Gastroesophageal sphincter (tissue), 4 donors: ENCODE results near the gene UBE2S. TPM values are rescaled to one million over a fixed set of nuclear protein-coding genes. Genes with fewer than 3 reads are reported as not detected.
"Not testable (repeated sequence)": the region's sequence is repeated elsewhere in the genome, so short reads cannot be mapped to it uniquely, and the experiment has no call there.

Source experiments
- ATAC-seq: fragments of 150-250 bp; one replicate; pipeline ENCODE4 v1.9.1; 2016; ENCODE audit warnings: mild to moderate bottlenecking, moderate library complexity
- H3K27ac ChIP-seq, 4 donors: fragments of 200-600 bp; sonication (generic) in 3 of 4; 1 replicate in 3 of 4; 2 replicates in 1 of 4; pipeline ENCODE4 v1.5.1; 2016 to 2019
- H3K27me3 ChIP-seq: fragments of 200-600 bp; sonication (generic); one replicate; pipeline ENCODE4 v1.5.1; 2019
- H3K36me3 ChIP-seq, 2 donors: fragments of 200-600 bp; sonication (generic); one replicate each; pipeline ENCODE4 v1.5.1; 2019; ENCODE audit warnings: control low read depth in 1 of 2
- H3K4me1 ChIP-seq, 3 donors: fragments of 200-600 bp; sonication (generic); 1 replicate in 2 of 3; 2 replicates in 1 of 3; pipeline ENCODE4 v1.5.1; 2016 to 2019; ENCODE audit warnings: control low read depth in 2 of 3
- H3K4me3 ChIP-seq, 2 donors: fragments of 200-600 bp; sonication (generic); one replicate each; pipeline ENCODE4 v1.5.1; 2019; ENCODE audit warnings: mild to moderate bottlenecking in 1 of 2, moderate library complexity in 1 of 2
- H3K9me3 ChIP-seq, 3 donors: fragments of 200-600 bp; sonication (generic); one replicate each; pipeline ENCODE4 v1.5.1; 2017 to 2019; ENCODE audit warnings: control low read depth in 2 of 3
- CTCF ChIP-seq, 4 experiments: fragments of 200-600 bp in 2 of 4; fragments of 450-650 bp in 2 of 4; sonication (generic) in 1 of 4; IDR thresholded peaks; one replicate each; pipeline ENCODE4 v1.5.1; 2017 to 2019; ENCODE audit warnings: antibody characterized with exemption in 4 of 4, mild to moderate bottlenecking in 2 of 4, moderate library complexity in 2 of 4
- EP300 ChIP-seq: sonication (generic); formaldehyde crosslinking; IDR thresholded peaks from one replicate; pipeline ENCODE4 v1.6.1; 2017; ENCODE audit warnings: antibody characterized with exemption, mild to moderate bottlenecking
- POLR2A ChIP-seq, 2 donors: fragments of 450-650 bp; IDR thresholded peaks; one replicate each; pipeline ENCODE4 v1.6.1; 2017; ENCODE audit warnings: antibody characterized with exemption in 2 of 2, mild to moderate bottlenecking in 2 of 2, moderate library complexity in 1 of 2
- POLR2AphosphoS5 ChIP-seq: sonication (generic); formaldehyde crosslinking; IDR thresholded peaks from one replicate; pipeline ENCODE4 v1.6.1; 2017; ENCODE audit warnings: antibody characterized with exemption
- WGBS, 2 donors: methylation state at CpG; one replicate each; pipeline ENCODE4 v1.1.5; 2018; ENCODE audit warnings: low coverage in 1 of 2; 5-methylcytosine and 5-hydroxymethylcytosine counted together
- total RNA-seq, 4 donors: library from RNA; depleted of rRNA; stranded (reverse); fragments of >200 nt; gene quantifications; one replicate each; pipeline ENCODE4 v1.1.0, GENCODE V29; 2016

The UBE2S gene
- 10 to 100 TPM; 12.6 to 17.7 (median 15.4) TPM for total RNA-seq

GRCh38 chr19:55407550-55407799 is at the start of gene UBE2S:
Gene UBE2S (minus strand): TSS chr19:55407788. CDS start chr19:55407589, 199 bp downstream.
- 0% methylated on average over 1 of the region's 36 CpGs; no CpG with 5 or more reads in 1 of the 2 donors for WGBS, 2 donors
- peak in 1 of 4 experiments; percentile 22 for TF ChIP-seq CTCF (IDR thresholded peaks at IDR 0.05)
- peak; percentile 97 to 98 for TF ChIP-seq POLR2A (IDR thresholded peaks at IDR 0.05)
- TF ChIP-seq POLR2AphosphoS5: peak; percentile 96

GRCh38 chr19:55456347-55456746 is 48.8 kb upstream of the UBE2S start:
- H3K27me3 ChIP-seq: peaks cover 17% of the 10 kb centered on the region
- TF ChIP-seq POLR2A (IDR thresholded peaks at IDR 0.05) (no peak), CTCF (IDR thresholded peaks at IDR 0.05) (no peak), EP300 (no peak), POLR2AphosphoS5 (no peak)
- peaks cover 0 to 51% (median 16%) of the 10 kb centered on the region in 3 donors for H3K4me1 ChIP-seq
- 67% methylated on average over 1 of the region's 14 CpGs; no CpG with 5 or more reads in 1 of the 2 donors for WGBS, 2 donors
- peaks cover 0 to 26% of the 10 kb centered on the region in 2 donors for H3K36me3 ChIP-seq
- H3K9me3 ChIP-seq: no peaks in the 10 kb centered on the region
- H3K4me3 ChIP-seq: no peak overlapping the region
- no peak for ATAC-seq
- H3K27ac ChIP-seq: no peak overlapping the region

More at GRCh38 chr19:55407550-55407799, at the start of gene UBE2S:
- not testable (repeated sequence) for H3K27me3 ChIP-seq, H3K9me3 ChIP-seq
- peak; percentile 1 for ATAC-seq
- Histone ChIP-seq H3K36me3 (peaks cover 0 to 38% of the 10 kb centered on the region in 2 donors), H3K4me3 (peak within 1 kb of the TSS; percentile 55 to 85), H3K4me1 (peaks cover 0 to 22% (median 16%) of the 10 kb centered on the region in 3 donors), H3K27ac (peak within 1 kb of the TSS; percentile 81 to 98 (median 96))

- Histone ChIP-seq H3K4me3 (no peak overlapping the region), H3K9me3 (no peaks in the 10 kb centered on the region), H3K4me1 (peaks cover 0 to 50% (median 18%) of the 10 kb centered on the region in 3 donors), H3K36me3 (peaks cover 0 to 26% of the 10 kb centered on the region in 2 donors), H3K27me3 (peaks cover 24% of the 10 kb centered on the region), H3K27ac (no peak overlapping the region)
- no peak for TF ChIP-seq POLR2AphosphoS5
- TF ChIP-seq POLR2A (IDR thresholded peaks at IDR 0.05): no peak
- TF ChIP-seq EP300: no peak
- no peak for TF ChIP-seq CTCF (IDR thresholded peaks at IDR 0.05)
- no peak for ATAC-seq
- 70 to 75% methylated on average over 2 to 3 of the region's 11 CpGs for WGBS, 2 donors
These were observed 48.1 kb upstream of the UBE2S start for GRCh38 chr19:55455576-55456235.

GRCh38 chr19:55454787-55455243 is 47.2 kb upstream of the UBE2S start:
- peaks cover 0 to 41% (median 14%) of the 10 kb centered on the region in 3 donors for H3K4me1 ChIP-seq
- H3K9me3 ChIP-seq: no peaks in the 10 kb centered on the region
- H3K27ac ChIP-seq: no peak overlapping the region
- H3K36me3 ChIP-seq: peaks cover 0 to 26% of the 10 kb centered on the region in 2 donors
- no CpG with 5 or more reads among the region's 14 CpGs for WGBS, 2 donors
- no peak overlapping the region for H3K4me3 ChIP-seq
- TF ChIP-seq EP300 (no peak), POLR2A (IDR thresholded peaks at IDR 0.05) (no peak), CTCF (IDR thresholded peaks at IDR 0.05) (peak in 3 of 4 experiments; percentile 29 to 58 (median 48)), POLR2AphosphoS5 (no peak)
- ATAC-seq: no peak
- peaks cover 30% of the 10 kb centered on the region for H3K27me3 ChIP-seq
